Stimulated activated CD4-positive, alpha-beta T cell treated with anti-CD3 and anti-CD28 coated beads, TNF-alpha, amount 100 ng/mL, for 24 hours (primary cell): ENCODE data around the gene ZNF177.
"Not testable (repeated sequence)": the region's sequence is repeated elsewhere in the genome, so short reads cannot be mapped to it uniquely, and the experiment has no call there.

Source experiments
- DNase-seq, 3 experiments: peaks; one replicate each; pipeline ENCODE4 v3.0.0-alpha.2; 2020; ENCODE audit warnings: low read depth in 3 of 3

Gene ZNF177

DNA sequence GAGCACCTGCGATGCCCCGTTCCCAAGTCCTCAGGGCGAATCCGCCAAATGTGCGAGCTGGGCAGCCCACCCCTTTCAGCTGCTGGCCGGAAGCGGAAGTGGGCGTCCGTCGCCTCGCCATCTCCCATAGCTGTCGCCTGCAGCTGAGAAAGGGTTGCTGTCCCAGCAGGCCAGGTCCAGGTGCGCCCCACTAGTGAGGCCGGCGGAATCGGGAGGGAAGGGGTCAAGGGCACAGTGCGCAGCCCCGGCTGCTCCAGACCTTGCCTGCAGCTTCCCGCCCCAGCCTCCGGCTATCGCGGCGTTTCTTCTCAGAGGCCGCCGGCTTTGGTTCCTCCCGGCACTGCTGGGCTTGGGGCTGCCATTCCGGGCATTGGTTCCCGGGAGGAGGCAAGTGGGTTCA is at the start of gene ZNF177:
Gene ZNF177 (plus strand): TSS at position 109 of the 400 bp plus-strand sequence. CDS start 15,299 bp downstream, outside the sequence.
- DNase-seq: no peak

DNA sequence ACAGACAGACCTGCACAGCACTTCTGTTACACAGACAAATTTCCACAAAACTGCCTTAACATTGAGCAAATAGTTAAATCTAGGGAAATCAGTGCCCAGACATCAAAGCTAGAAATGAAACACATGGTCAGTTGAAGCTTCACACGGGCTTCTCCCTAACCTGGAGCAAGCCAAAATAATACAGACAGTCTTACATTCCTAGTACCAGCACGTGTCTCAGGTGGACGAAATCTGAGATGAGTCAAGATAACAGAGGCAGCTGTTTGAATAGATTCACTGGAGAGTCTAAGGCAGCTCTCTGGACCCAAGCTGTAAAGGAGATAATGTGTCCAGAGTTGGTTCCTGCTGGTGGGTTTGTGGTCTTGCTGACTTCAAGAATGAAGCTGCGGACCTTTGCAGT is 49.1 kb upstream of the ZNF177 start:
- DNase-seq: no peak

- DNase-seq: no peak
Measured at GRCh38 chr19:9321338-9321737, 41.5 kb upstream of the ZNF177 start.

- not testable (repeated sequence) for DNase-seq
Measured at GRCh38 chr19:9321756-9322155, 41.1 kb upstream of the ZNF177 start.

GRCh38 chr19:9322201-9322600 is 40.6 kb upstream of the ZNF177 start:
- DNase-seq: not testable (repeated sequence)

DNA sequence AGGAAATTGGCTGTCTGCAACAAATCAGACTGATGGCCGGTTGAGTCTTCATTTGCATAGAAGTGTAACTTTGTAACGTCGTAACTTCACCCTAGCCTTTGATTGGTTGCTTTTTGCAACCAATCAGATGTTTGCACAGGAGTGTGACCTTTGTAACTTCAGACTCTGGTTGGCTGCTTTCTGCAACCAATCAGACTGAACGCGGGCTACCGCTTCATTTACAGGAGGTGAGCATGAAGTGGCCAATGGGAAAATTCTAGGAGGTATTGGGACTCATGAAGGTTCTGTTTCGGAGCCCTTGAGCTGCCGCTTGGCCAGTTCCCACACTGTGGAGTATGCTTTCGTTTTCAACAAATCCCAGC is 39.3 kb upstream of the ZNF177 start:
- peak in 2 of 3 experiments; percentile 15 to 23 for DNase-seq

GRCh38 chr19:9323919-9324583 is 38.8 kb upstream of the ZNF177 start, which contains the start of gene ZNF559:
Gene ZNF559 (plus strand): TSS chr19:9324179. CDS start chr19:9338550, 14,371 bp downstream.
- DNase-seq: peak; percentile 91 to 97 (median 94)

- no peak for DNase-seq
Measured at GRCh38 chr19:9324584-9324962, 38.2 kb upstream of the ZNF177 start.

GRCh38 chr19:9329999-9330398 is 32.8 kb upstream of the ZNF177 start:
- DNase-seq: no peak

GRCh38 chr19:9342610-9343304 is 20.1 kb upstream of the ZNF177 start:
- no peak for DNase-seq

DNA sequence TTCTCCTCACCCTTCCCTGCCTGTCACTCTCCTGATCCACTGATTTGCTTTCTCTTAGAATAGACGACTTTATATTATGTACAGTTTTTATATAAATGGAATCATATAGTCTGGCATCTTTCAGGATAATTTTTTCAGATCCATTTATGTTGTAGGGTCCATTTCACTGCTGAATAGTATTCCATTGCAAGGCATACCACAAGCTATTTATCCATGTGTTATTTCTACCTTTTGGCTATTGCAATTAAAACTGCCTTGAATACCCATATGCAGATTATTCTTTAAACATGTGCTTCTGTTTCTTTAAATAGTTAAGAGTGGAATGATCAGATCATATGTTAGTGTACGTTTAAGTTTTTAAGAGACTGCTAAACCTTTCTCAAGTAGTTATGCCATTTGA is 17.8 kb upstream of the ZNF177 start:
- no peak for DNase-seq

DNA sequence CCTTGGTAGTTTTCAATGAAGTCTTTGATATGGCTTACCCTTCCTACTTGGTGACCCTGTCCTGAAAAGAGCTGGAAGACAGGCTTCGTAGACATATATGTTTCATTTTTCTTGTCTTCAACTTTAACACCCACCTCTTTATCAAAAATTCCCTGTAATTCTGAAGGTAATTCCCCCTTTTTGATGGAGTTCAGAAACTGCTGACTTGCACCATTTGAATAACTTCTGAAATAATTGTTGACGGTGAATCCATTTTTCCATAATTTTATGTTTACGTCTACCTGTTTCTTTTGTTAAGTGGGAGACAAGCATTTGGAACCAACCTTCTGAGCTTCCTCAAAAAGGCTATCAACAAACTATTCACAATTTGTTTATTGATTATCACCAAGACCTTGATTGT is 14.6 kb upstream of the ZNF177 start:
- no peak for DNase-seq

DNA sequence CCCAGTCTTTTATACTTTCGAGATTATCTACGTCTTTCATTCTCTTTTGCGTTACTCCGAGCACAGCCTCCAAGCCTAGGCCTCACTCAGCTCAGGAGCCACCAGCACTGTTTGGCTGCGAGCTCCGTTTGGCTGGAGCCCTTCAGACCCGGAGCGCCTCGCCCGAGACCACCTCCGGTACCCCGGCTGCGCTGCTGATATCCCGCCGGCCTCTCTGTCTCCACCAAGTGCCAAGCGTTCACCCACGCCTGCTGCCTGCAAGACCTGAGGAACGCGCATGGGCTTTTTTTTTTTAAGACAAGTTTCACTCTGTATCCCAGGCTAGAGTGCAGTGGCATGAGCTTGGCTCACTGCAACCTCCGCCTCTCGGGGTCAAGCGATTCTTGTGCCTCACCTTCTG is 14.1 kb upstream of the ZNF177 start:
- DNase-seq: no peak

GRCh38 chr19:9352505-9352904 is 10.3 kb upstream of the ZNF177 start:
- no peak for DNase-seq

GRCh38 chr19:9353011-9353410 is 9.8 kb upstream of the ZNF177 start:
- DNase-seq: no peak

DNA sequence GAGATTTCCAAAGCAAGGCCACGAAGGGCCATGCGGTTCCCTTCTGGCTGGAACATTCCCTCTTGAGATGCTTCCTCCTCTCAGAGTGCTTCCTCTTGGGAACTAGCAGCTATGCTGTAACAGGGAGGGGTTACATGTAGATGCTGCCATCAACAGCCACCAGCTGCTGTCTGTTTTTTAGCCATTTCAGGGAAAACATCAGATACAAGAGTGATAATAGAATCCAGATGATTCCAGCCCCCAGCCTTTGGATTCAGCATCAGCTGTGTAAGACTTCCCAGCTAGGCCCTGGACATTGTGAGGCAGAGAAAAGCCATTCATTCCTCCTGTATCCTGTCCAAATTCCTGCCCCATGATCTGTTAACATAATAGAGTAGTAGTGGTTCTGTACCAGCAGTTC is 8.2 kb upstream of the ZNF177 start:
- no peak for DNase-seq

GRCh38 chr19:9370738-9371619 is 8.2 kb downstream of the ZNF177 start:
- no peak for DNase-seq

- DNase-seq: no peak
Measured at GRCh38 chr19:9381361-9381785, 18.6 kb downstream of the ZNF177 start.

GRCh38 chr19:9406798-9407352 is 44.1 kb downstream of the ZNF177 start:
- peak; percentile 28 to 65 (median 35) for DNase-seq

GRCh38 chr19:9407827-9408226 is 45.0 kb downstream of the ZNF177 start:
- DNase-seq: no peak

GRCh38 chr19:9413240-9413954 is 50.6 kb downstream of the ZNF177 start:
- no peak for DNase-seq
